HAP-1 (cell line): ENCODE data around the gene MBTPS2.
"Not testable (repeated sequence)": the region's sequence is repeated elsewhere in the genome, so short reads cannot be mapped to it uniquely, and the experiment has no call there.

Experiments used
- DNase-seq, 2 experiments: peaks; one replicate each; pipeline ENCODE4 v3.0.0-alpha.2; 2016 to 2020; ENCODE audit warnings: low spot score in 2 of 2
- H3K27me3 ChIP-seq: fragments of 250-450 bp; sonication (Bioruptor Pico); 2 replicates; pipeline ENCODE4 v1.5.1; 2020; ENCODE audit warnings: low read depth, mild to moderate bottlenecking, moderate library complexity
- H3K36me3 ChIP-seq: fragments of 250-450 bp; sonication (Bioruptor Pico); replicated peaks from 2 replicates; pipeline ENCODE4 v1.5.1; 2020; ENCODE audit warnings: mild to moderate bottlenecking
- H3K4me1 ChIP-seq: fragments of 250-450 bp; sonication (Bioruptor Pico); 2 replicates; pipeline ENCODE4 v1.5.1; 2020; ENCODE audit warnings: mild to moderate bottlenecking
- H3K4me3 ChIP-seq: fragments of 250-450 bp; sonication (Bioruptor Pico); 2 replicates; pipeline ENCODE4 v1.5.1; 2020; ENCODE audit warnings: mild to moderate bottlenecking, moderate library complexity
- H3K9me3 ChIP-seq: fragments of 250-450 bp; sonication (Bioruptor Pico); 2 replicates; pipeline ENCODE4 v1.5.1; 2020; ENCODE audit warnings: mild to moderate bottlenecking, moderate library complexity
- in situ Hi-C: fragments of 300-500 bp; cut with MboI; formaldehyde crosslinking; loops from 3 replicates; pipeline ENCODE4 v1.14.3; 2020; ENCODE audit warnings: low sequenced_read_pairs, inconsistent platforms, mixed read lengths

Gene MBTPS2

GRCh38 chrX:21874182-21874581, 34.8 kb downstream of the MBTPS2 start:
- in situ Hi-C loops, H3K9me3 ChIP-seq, H3K36me3 ChIP-seq, DNase-seq, H3K4me3 ChIP-seq, H3K4me1 ChIP-seq, H3K27me3 ChIP-seq: not testable (repeated sequence)

- Histone ChIP-seq H3K4me1 (peaks cover 1% of the 10 kb centered on the region), H3K27me3 (no peaks in the 10 kb centered on the region), H3K9me3 (no peaks in the 10 kb centered on the region), H3K36me3 (no peaks in the 10 kb centered on the region), H3K4me3 (no peak overlapping the region)
- in situ Hi-C loops = no loop called here
- DNase-seq = no peak
These were observed 35.6 kb downstream of the MBTPS2 start for GRCh38 chrX:21875013-21875412.

GRCh38 chrX:21881881-21882574, 42.6 kb downstream of the MBTPS2 start:
- H3K4me1 ChIP-seq = peaks cover 64% of the 10 kb centered on the region
- H3K9me3 ChIP-seq = no peaks in the 10 kb centered on the region
- H3K27me3 ChIP-seq = no peaks in the 10 kb centered on the region
- 0 out of 2 replicates have a peak, but pooled peaks cover 3% of the 10 kb centered on the region for H3K36me3 ChIP-seq
- no peak overlapping the region for H3K4me3 ChIP-seq
- in situ Hi-C loops = no loop called here
- peak in 1 of 2 experiments; percentile 95 for DNase-seq

GRCh38 chrX:21883258-21883657, 43.8 kb downstream of the MBTPS2 start:
- Histone ChIP-seq H3K4me3 (no peak overlapping the region), H3K9me3 (no peaks in the 10 kb centered on the region), H3K27me3 (no peaks in the 10 kb centered on the region), H3K36me3 (0 out of 2 replicates have a peak, but pooled peaks cover 3% of the 10 kb centered on the region), H3K4me1 (peaks cover 64% of the 10 kb centered on the region)
- DNase-seq = no peak
- in situ Hi-C loops = no loop called here

DNA sequence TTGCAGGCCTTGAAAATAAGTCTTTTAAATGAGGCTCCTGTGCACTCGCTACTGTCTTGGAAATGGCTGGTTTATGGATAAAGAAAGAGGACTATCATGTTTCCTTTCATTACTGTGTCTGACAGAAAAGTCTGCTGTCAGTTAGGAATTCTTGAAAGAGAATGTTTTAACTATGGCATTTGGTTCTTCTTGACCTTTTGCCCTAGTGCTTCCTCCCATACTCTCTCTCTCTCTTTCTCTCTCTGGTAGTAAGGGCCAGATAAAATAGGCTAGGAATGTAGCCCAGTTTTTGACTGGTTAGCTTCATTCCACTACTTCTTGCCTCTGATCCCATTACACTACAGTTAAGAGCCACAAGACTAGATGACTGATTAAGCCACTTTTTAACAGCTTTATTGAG, 46.2 kb downstream of the MBTPS2 start:
- Histone ChIP-seq H3K27me3 (no peaks in the 10 kb centered on the region), H3K4me3 (no peak overlapping the region), H3K9me3 (no peaks in the 10 kb centered on the region), H3K4me1 (peaks cover 58% of the 10 kb centered on the region), H3K36me3 (0 out of 2 replicates have a peak, but pooled peaks cover 3% of the 10 kb centered on the region)
- in situ Hi-C loops = no loop called here
- DNase-seq = peak; percentile 17 to 91

- Histone ChIP-seq H3K4me1 (peaks cover 35% of the 10 kb centered on the region), H3K9me3 (no peaks in the 10 kb centered on the region), H3K27me3 (no peaks in the 10 kb centered on the region), H3K4me3 (no peak overlapping the region), H3K36me3 (no peaks in the 10 kb centered on the region)
- in situ Hi-C loops = no loop called here
- peak; percentile 85 to 97 for DNase-seq
These were observed 65.9 kb downstream of the MBTPS2 start for GRCh38 chrX:21905313-21905712.

GRCh38 chrX:21905953-21906352, 66.5 kb downstream of the MBTPS2 start:
- no peaks in the 10 kb centered on the region for H3K27me3 ChIP-seq
- in situ Hi-C loops = no loop called here
- DNase-seq = peak; percentile 53 to 94
- H3K4me1 ChIP-seq = peaks cover 35% of the 10 kb centered on the region
- H3K9me3 ChIP-seq = no peaks in the 10 kb centered on the region
- H3K36me3 ChIP-seq = no peaks in the 10 kb centered on the region
- no peak overlapping the region for H3K4me3 ChIP-seq

DNA sequence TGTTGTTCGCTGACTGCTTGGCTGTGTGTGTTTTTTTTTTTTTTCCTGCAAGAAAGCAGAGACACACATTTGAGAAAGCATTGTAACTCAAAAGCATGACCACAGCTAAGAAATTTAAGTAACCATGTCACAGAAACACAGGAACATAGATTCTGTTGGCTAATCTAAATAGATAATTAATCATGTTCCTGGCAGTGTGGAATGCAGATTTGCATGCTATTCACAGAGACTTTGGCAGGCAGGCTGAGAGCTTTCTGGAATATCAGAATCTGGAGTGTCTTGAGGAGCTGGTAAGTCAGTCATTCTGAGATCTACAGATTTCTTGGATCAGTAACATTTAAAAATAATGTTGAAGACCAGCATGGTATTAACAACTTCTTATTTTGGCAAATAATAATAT, 67.8 kb downstream of the MBTPS2 start:
- no peaks in the 10 kb centered on the region for H3K27me3 ChIP-seq
- H3K36me3 ChIP-seq = no peaks in the 10 kb centered on the region
- DNase-seq = peak; percentile 36 to 65
- in situ Hi-C loops = no loop called here
- no peaks in the 10 kb centered on the region for H3K9me3 ChIP-seq
- H3K4me1 ChIP-seq = peaks cover 35% of the 10 kb centered on the region
- H3K4me3 ChIP-seq = no peak overlapping the region

DNA sequence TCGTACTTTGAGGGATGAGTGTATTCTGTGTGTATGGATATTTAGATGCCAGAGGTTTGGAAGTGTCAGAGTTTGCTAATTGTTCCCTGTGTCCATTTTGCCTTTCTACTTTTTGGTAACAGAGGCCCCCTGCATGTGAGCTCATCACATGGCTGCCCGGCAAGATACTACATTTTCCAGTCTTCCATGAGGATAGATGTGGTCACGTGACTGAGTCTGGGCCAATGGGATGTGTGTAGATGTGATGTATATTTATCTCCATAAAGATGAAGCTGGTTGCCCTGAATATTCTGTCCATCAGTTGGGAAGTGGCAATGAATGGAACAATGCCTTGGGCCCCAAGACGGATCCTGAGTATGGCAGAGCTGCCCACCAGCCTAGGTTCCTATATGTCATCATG, 72.1 kb downstream of the MBTPS2 start:
- Histone ChIP-seq H3K36me3 (no peaks in the 10 kb centered on the region), H3K4me3 (no peak overlapping the region), H3K9me3 (no peaks in the 10 kb centered on the region), H3K4me1 (peaks cover 23% of the 10 kb centered on the region), H3K27me3 (no peaks in the 10 kb centered on the region)
- in situ Hi-C loops = no loop called here
- no peak for DNase-seq

GRCh38 chrX:21912220-21912619, 72.8 kb downstream of the MBTPS2 start:
- Histone ChIP-seq H3K4me1 (peaks cover 15% of the 10 kb centered on the region), H3K9me3 (no peaks in the 10 kb centered on the region), H3K4me3 (no peak overlapping the region), H3K27me3 (no peaks in the 10 kb centered on the region), H3K36me3 (no peaks in the 10 kb centered on the region)
- no peak for DNase-seq
- in situ Hi-C loops = no loop called here

DNA sequence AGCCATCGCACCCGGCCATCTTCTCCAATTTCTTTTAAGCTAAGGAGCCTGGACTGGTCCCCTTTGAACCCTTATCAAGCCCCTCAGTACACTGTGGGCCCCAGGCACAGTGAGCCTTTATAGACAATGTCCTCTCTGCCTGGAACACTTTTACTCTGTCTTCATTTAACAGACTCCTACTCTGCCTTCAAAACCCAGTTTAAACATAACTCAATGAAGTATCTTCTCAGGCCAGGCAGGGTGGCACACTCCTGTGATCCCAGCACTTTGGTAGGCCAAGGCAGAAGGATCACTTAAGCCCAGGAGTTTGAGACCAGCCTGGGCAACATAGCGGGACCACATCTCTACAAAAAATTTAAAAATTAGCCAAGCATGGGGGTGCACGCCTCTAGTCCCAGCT, 73.6 kb downstream of the MBTPS2 start:
- no peak for DNase-seq
- Histone ChIP-seq H3K36me3 (no peaks in the 10 kb centered on the region), H3K27me3 (no peaks in the 10 kb centered on the region), H3K4me3 (no peak overlapping the region), H3K9me3 (no peaks in the 10 kb centered on the region), H3K4me1 (peaks cover 8% of the 10 kb centered on the region; the same call in 1 of the 2 replicates)
- in situ Hi-C loops = no loop called here

DNA sequence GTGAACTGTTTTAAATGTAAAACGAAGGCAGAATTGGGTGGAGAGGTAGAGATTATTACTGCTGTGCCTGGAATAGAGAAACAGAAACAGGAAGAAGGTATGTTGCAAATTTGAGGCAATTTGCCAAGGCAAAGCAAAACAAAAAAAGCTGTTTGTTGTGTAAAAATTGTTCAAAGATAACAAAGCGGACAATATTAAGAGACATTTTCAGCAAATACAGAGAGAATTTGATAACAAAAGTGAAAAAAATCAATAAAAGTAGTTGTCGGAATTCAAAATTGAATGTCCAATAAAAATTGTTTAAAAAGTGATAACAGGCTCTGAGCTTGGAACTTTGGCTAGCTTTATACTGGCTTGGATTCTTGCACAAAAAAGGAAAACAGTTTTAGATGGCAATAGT, 86.7 kb downstream of the MBTPS2 start:
- peaks cover 28% of the 10 kb centered on the region for H3K4me1 ChIP-seq
- H3K9me3 ChIP-seq = no peaks in the 10 kb centered on the region
- no peak for DNase-seq
- H3K4me3 ChIP-seq = no peak overlapping the region
- no peaks in the 10 kb centered on the region for H3K27me3 ChIP-seq
- in situ Hi-C loops = no loop called here
- H3K36me3 ChIP-seq = no peaks in the 10 kb centered on the region

DNA sequence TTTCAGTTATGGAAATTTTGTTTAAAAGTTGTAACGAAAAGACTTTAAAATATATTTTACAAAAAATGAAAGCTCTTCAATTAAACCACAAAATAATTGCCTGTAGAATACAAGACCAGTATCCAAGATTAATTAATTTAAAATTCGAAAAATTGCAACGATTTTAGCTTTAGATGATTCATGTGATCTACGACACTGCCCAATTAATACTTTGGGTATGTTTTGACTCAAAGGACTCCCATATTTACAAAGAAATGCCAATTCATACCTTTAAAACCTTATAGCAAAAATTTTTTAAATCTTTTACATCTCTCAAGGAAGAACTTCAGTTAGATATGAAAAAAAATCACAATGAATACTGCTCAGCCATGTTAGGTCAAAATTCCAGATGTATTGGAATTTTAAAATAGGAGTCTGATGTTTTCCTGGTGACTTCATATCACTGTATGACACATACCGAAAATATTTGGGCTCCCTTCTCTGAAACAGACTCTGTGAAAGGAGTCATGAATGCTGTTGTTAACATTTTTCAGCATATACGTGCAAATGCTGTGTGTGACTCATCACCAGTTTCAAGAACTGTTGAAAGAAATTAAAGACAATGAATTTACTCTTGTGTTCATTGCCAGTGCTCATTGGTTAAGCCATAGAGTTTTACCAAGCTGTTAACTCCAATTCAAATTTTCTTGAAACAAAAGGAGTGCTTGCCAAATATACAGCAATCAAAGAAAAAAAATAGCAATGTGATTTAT, 87.3 kb downstream of the MBTPS2 start:
- in situ Hi-C loops = no loop called here
- H3K4me1 ChIP-seq = peaks cover 28% of the 10 kb centered on the region
- peak; percentile 39 to 92 for DNase-seq
- H3K36me3 ChIP-seq = no peaks in the 10 kb centered on the region
- H3K27me3 ChIP-seq = no peaks in the 10 kb centered on the region
- no peak overlapping the region for H3K4me3 ChIP-seq
- H3K9me3 ChIP-seq = no peaks in the 10 kb centered on the region

- in situ Hi-C loops = no loop called here
- H3K4me1 ChIP-seq = peaks cover 31% of the 10 kb centered on the region
These were observed 89.8 kb downstream of the MBTPS2 start for GRCh38 chrX:21929209-21929608.

More at GRCh38 chrX:21929209-21929608, 89.8 kb downstream of the MBTPS2 start:
- no peaks in the 10 kb centered on the region for H3K27me3 ChIP-seq
- H3K36me3 ChIP-seq = no peaks in the 10 kb centered on the region
- no peaks in the 10 kb centered on the region for H3K9me3 ChIP-seq
- DNase-seq = no peak
- no peak overlapping the region for H3K4me3 ChIP-seq
